Embryonic facial prominence (tissue), 1 donor: ENCODE results near the gene EPHB4.
"Not testable (repeated sequence)": the region's sequence is repeated elsewhere in the genome, so short reads cannot be mapped to it uniquely, and the experiment has no call there.

Experiments used
- DNase-seq: peaks from one replicate; pipeline ENCODE4 v3.0.0-alpha.2; 2016; ENCODE audit errors: extremely low spot score

The EPHB4 gene

GRCh38 chr7:100789055-100789454 is 38.3 kb downstream of the EPHB4 start:
- no peak for DNase-seq

- no peak for DNase-seq
These were observed 41.0 kb downstream of the EPHB4 start for GRCh38 chr7:100786323-100786722.

GRCh38 chr7:100785878-100786277 is 41.4 kb downstream of the EPHB4 start:
- no peak for DNase-seq

- DNase-seq = no peak
These were observed 43.5 kb downstream of the EPHB4 start for GRCh38 chr7:100783804-100784203.

- no peak for DNase-seq
These were observed 46.1 kb downstream of the EPHB4 start for GRCh38 chr7:100781255-100781654.

- DNase-seq = no peak
These were observed 48.0 kb downstream of the EPHB4 start for GRCh38 chr7:100779359-100779758.

- DNase-seq = no peak
These were observed 49.2 kb downstream of the EPHB4 start for GRCh38 chr7:100778061-100778621.

- DNase-seq = no peak
These were observed 53.8 kb downstream of the EPHB4 start for GRCh38 chr7:100773491-100773890.

- DNase-seq = no peak
These were observed 58.5 kb downstream of the EPHB4 start for GRCh38 chr7:100768784-100769183.

- no peak for DNase-seq
These were observed 62.1 kb downstream of the EPHB4 start for GRCh38 chr7:100765250-100765649.

GRCh38 chr7:100764841-100765240 is 62.5 kb downstream of the EPHB4 start:
- DNase-seq = no peak

- DNase-seq = no peak
These were observed 63.7 kb downstream of the EPHB4 start for GRCh38 chr7:100763556-100764140.

- not testable (repeated sequence) for DNase-seq
These were observed 64.5 kb downstream of the EPHB4 start for GRCh38 chr7:100762841-100763240.

GRCh38 chr7:100759357-100760171 is 67.8 kb downstream of the EPHB4 start:
- no peak for DNase-seq

- no peak for DNase-seq
These were observed 73.6 kb downstream of the EPHB4 start for GRCh38 chr7:100753750-100754149.

- no peak for DNase-seq
These were observed 74.3 kb downstream of the EPHB4 start for GRCh38 chr7:100752994-100753393.
